Stimulated activated naive CD8-positive, alpha-beta T cell treated with anti-CD3 and anti-CD28 coated beads, Interleukin-15, amount 100 ng/mL, for 72 hours (primary cell): ENCODE data around the gene ELP1.
"Not testable (repeated sequence)": the region's sequence is repeated elsewhere in the genome, so short reads cannot be mapped to it uniquely, and the experiment has no call there.

Experiments used
- ATAC-seq: fragments of 150-1000 bp; cut with Tn5 transposase; 2 replicates; pipeline ENCODE4 v1.10.0; 2021; ENCODE audit warnings: mild to moderate bottlenecking, moderate library complexity
- DNase-seq, 2 donors: peaks; one replicate each; pipeline ENCODE4 v3.0.0; 2021 to 2022
- H3K27ac Mint-ChIP-seq, 2 donors: one replicate each; pipeline ENCODE4 v1.8.0; 2022; ENCODE audit warnings: mild to moderate bottlenecking in 2 of 2, mixed read lengths in 2 of 2, moderate library complexity in 2 of 2
- H3K27me3 Mint-ChIP-seq: one replicate; pipeline ENCODE4 v1.8.0; 2022; ENCODE audit warnings: mixed read lengths
- H3K4me1 Mint-ChIP-seq: one replicate; pipeline ENCODE4 v1.8.0; 2022; ENCODE audit warnings: mild to moderate bottlenecking, mixed read lengths
- H3K4me3 Mint-ChIP-seq, 2 donors: one replicate each; pipeline ENCODE4 v1.8.0; 2022; ENCODE audit warnings: mild to moderate bottlenecking in 2 of 2, mixed read lengths in 2 of 2, moderate library complexity in 1 of 2
- H3K9me3 Mint-ChIP-seq, 2 donors: one replicate each; pipeline ENCODE4 v1.8.0; 2022; ENCODE audit warnings: mixed read lengths in 2 of 2

The ELP1 gene

DNA sequence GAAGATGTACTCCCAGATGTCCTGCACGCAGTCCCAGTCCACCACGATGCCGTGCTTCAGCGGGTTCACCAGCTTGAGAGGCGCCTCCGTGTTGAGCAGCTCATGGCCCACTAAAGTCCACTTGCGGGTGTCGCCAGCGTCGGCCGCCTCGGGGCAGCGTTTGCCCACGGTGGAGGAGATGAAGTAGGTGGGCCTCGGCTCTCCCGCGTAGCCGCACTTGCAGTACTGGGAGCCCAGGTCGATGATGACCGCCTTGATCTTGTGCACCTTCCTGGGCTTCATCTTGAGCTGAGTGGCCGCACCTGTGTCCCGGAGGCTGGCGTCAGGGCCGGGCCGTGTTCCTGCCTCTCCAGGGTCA, 78.4 kb downstream of the ELP1 start:
- H3K27me3 Mint-ChIP-seq: no peaks in the 10 kb centered on the region
- no peak overlapping the region for H3K27ac Mint-ChIP-seq
- no peaks in the 10 kb centered on the region for H3K9me3 Mint-ChIP-seq
- peaks cover 10% of the 10 kb centered on the region for H3K4me1 Mint-ChIP-seq
- DNase-seq (no peak), ATAC-seq (no peak)
- no peak overlapping the region for H3K4me3 Mint-ChIP-seq

DNA sequence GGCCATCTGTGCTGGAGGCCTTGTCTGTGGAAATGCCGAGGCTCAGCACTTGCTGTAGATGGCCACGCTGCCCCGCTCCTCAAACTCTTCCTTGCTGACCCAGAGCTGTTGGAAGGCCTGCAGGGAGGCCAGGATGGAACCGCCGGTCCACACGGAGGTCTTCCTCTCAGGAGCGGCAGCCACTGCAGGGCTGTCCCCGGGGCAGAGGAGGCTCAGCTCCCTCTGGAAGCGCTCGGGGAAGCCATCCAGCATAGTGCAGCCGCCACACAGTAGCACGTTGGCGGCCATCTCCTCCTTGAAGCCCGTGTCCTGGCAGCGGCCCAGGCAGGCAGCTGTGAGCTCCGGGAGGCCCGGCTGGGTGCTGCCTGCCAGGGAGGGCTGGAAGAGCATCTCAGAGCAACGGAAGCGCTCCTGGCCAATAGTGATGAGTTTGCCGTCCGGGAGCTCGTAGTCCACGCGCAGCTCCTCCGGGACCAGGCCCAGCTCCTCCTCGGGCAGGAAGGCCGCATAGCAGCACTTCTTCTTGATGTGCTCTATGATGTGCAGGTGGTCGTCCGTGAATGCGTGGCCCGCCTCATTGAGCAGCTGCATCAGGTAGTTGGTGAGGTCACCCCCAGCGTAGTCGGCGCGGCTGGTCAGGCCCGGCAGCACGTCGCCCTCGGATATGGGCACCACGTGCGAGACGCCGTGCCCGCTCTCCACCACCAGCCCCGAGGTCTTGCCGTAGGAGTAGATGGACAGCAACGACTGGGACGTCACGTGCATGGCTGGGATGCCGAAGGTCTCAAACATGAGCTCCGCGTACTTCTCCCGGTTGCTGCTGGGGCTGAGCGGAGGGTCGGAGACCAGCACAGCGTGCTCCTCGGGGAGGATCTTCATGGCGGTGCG, 79.0 kb downstream of the ELP1 start:
- DNase-seq (no peak), ATAC-seq (no peak)
- H3K4me3 Mint-ChIP-seq: no peak overlapping the region
- no peak overlapping the region for H3K27ac Mint-ChIP-seq
- H3K27me3 Mint-ChIP-seq: no peaks in the 10 kb centered on the region
- H3K4me1 Mint-ChIP-seq: peaks cover 7% of the 10 kb centered on the region
- no peaks in the 10 kb centered on the region for H3K9me3 Mint-ChIP-seq

DNA sequence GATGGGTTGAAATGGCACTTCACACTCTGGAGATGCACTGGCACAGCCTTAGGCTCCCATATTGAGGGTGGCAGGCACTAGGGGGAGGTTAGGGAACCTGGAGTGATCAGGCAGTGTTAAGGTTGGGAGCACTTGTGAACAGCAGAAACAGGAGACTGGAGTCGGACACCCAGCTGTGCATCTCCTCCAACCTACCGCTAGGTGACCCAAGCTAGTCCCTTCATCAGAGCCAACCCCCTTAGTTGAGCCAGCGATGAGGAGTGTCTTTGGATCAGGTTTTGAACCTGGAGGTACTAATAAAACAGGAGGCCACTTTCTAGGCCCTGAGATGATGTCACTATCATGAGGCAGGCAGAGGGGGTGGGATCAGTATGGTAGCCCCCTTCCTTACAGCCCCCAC, 79.8 kb downstream of the ELP1 start:
- ATAC-seq (no peak), DNase-seq (no peak)
- Mint-ChIP-seq H3K27me3 (no peaks in the 10 kb centered on the region), H3K4me1 (no peaks in the 10 kb centered on the region), H3K27ac (no peak overlapping the region), H3K9me3 (no peaks in the 10 kb centered on the region), H3K4me3 (no peak overlapping the region)

DNA sequence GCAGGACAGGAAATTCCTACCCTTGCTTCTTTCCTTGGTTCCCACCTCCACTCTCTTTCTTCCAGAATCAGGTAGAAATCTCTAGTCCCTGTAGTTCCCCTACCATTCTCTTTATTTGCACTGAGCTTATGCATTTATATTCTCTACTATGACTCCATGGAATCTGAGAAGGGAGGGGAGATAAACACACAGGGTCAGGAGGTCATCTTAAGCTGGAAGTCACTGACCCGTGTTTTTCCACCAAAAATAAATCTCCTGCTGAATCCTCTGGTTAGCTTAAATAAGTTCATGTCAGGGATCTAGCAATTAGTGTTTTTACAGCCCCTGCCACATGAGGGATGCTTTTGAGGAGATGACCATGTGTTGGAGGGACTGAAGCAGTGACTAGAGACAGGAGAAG, 81.8 kb downstream of the ELP1 start:
- no peak for ATAC-seq
- no peak for DNase-seq
- Mint-ChIP-seq H3K4me1 (no peaks in the 10 kb centered on the region), H3K4me3 (no peak overlapping the region), H3K27me3 (no peaks in the 10 kb centered on the region), H3K9me3 (no peaks in the 10 kb centered on the region), H3K27ac (peak overlapping the region in 1 of 2 donors; percentile 60)

DNA sequence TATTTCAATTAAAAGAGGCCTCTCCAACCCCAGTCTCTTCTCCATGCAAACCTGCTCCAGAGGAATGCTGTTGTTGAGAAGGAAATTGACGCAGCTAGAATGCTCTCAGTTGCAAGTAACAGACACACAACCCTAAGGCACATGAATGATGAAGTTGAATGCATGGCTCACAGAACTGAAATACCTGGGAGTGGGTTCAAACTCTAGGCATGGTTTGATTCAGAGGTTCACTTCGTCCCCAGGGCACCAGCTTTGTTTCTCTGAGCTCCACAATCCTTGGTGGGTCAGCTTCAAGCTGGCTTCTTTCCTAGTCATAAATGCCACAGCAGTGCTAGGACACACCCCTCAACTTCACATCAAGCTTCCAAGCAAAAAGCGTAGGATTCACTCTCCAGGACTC, 82.8 kb downstream of the ELP1 start:
- Mint-ChIP-seq H3K27ac (no peak overlapping the region), H3K4me1 (no peaks in the 10 kb centered on the region), H3K27me3 (no peaks in the 10 kb centered on the region)

DNA sequence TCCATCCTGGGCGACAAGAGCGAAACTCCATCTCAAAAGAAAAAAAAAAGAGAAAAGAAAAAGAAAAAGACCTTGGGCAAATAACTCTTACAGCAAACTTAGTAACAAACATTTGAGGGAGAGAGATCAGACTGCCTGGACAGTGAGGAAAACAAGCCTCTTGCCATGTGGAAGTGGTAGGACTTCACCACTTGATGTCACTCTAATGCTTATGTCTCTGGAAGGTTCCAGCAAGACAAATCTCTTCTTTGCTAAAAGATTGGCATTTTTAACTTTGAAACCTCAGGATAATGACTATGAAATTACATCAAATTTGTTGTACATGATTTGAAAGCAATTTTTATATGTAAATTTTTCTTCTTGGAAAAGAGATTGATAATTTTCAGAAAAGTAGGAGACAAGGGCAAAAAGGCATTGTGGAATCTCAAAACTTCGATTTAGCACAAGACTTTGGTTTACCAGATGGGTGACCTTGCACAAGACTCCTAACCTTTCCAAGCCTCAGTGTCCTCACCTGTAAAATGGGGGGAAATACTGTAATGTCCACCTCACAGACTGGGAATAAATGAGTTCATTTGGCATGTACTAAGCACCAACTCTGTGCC, 83.5 kb downstream of the ELP1 start:
- H3K4me1 Mint-ChIP-seq: no peaks in the 10 kb centered on the region
- no peaks in the 10 kb centered on the region for H3K27me3 Mint-ChIP-seq
- DNase-seq: no peak
- no peak overlapping the region for H3K27ac Mint-ChIP-seq
- ATAC-seq: no peak
- no peaks in the 10 kb centered on the region for H3K9me3 Mint-ChIP-seq
- no peak overlapping the region for H3K4me3 Mint-ChIP-seq

More for the DNA sequence above, 82.8 kb downstream of the ELP1 start:
- ATAC-seq (no peak), DNase-seq (no peak)
- no peaks in the 10 kb centered on the region for H3K9me3 Mint-ChIP-seq
- no peak overlapping the region for H3K4me3 Mint-ChIP-seq

DNA sequence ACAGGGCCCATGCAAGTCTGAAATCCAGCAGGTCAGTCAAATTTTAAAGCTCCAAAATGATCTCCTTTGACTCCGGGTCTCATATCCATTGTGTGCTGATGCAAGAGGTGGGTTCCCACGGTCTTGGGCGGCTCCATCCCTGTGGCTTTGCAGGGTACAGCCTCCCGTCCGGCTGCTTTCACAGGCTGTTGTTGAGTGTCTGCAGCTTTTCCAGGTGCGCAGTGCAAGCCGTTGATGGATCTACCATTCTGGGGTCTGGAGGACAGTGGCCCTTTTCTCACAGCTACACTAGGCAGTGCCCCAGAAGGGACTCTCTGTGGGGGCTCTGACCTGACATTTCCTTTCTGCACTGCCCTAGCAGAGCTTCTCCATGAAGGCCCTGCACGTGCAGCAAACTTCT, 85.6 kb downstream of the ELP1 start:
- ATAC-seq, DNase-seq, H3K4me1 Mint-ChIP-seq, H3K9me3 Mint-ChIP-seq, H3K27ac Mint-ChIP-seq, H3K4me3 Mint-ChIP-seq, H3K27me3 Mint-ChIP-seq: not testable (repeated sequence)

DNA sequence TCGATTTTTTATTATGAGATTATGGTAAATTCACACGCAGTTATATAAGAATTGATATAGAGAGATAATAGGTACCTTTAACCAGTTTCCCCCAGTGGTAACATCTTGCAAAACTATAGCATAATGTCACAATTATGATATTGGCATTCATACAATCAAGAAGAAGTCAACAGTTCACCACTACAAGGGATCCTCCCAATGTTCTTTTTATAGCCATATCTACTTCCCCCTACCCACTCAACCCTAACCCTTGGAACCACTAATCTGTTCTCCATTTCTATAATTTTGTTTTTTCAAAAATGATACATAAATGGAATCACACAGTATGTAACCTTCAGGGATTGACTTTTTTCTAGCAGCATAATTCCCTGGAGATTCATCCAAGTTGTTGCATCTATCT, 88.0 kb downstream of the ELP1 start:
- H3K4me1 Mint-ChIP-seq: peaks cover 11% of the 10 kb centered on the region
- DNase-seq (no peak), ATAC-seq (no peak)
- no peak overlapping the region for H3K4me3 Mint-ChIP-seq
- no peaks in the 10 kb centered on the region for H3K9me3 Mint-ChIP-seq
- H3K27me3 Mint-ChIP-seq: no peaks in the 10 kb centered on the region
- no peak overlapping the region for H3K27ac Mint-ChIP-seq

DNA sequence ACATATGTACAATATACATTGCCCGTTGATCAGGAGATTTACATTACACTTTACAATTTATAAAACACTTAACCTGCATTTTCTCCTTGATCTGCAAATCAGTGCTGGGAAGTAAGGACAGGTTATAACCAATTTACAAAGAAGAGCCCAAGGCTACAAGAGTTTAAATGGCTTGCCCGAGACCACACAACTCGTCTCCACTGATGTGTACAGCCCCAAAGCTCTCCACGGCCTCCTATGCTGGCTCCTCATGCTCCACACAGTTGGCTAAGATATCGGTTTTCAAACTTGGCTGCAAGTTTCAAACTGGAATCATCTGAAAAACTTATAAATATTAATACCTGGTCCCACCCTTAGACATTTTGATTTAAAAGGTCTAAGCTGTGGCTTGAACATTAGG, 88.4 kb downstream of the ELP1 start:
- ATAC-seq (no peak), DNase-seq (no peak)

DNA sequence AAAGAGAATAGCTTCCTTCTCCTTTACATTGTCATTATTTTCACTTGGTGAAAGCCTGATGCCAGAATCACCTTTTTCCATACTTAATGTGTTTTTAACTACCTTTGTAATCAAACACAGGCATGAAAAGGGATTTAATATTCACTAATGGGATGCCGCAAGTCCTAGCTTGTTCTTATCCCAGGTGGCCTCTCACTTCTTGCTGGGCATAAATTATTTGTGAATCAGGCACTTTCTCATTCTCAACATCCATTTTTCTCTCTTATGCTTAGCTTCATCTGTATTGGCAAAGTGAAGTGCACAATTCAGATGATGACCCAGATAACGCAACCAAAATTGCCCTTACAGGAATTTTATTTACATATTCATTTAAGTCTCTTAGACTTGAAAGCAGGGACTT, 89.1 kb downstream of the ELP1 start:
- no peak overlapping the region for H3K27ac Mint-ChIP-seq
- ATAC-seq: no peak
- H3K4me3 Mint-ChIP-seq: no peak overlapping the region

More for the DNA sequence above, 88.4 kb downstream of the ELP1 start:
- Mint-ChIP-seq H3K9me3 (no peaks in the 10 kb centered on the region), H3K27ac (no peak overlapping the region), H3K4me3 (no peak overlapping the region), H3K4me1 (peaks cover 11% of the 10 kb centered on the region), H3K27me3 (no peaks in the 10 kb centered on the region)

DNA sequence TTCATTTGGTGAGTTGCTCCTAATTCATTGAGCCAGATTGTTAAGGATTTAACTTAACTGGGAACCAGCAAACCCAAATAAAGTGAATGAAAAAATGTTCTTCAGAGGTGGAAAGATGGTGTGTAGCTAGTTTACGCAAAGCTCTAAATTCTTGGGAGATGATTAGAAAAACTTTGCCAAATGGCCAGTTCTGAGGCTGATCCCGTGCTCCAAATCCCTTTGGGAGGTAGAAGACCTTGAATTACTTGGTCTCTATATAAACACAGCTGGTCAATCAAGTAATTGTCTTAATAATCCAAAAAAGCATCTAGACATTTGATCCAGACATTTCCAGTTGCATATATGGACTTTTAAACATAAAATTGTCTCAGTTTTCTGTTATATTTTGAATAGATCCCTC, 89.5 kb downstream of the ELP1 start:
- ATAC-seq: no peak
- Mint-ChIP-seq H3K9me3 (no peaks in the 10 kb centered on the region), H3K4me3 (no peak overlapping the region), H3K27me3 (no peaks in the 10 kb centered on the region), H3K27ac (no peak overlapping the region), H3K4me1 (peaks cover 11% of the 10 kb centered on the region)
- DNase-seq: no peak

More for the DNA sequence above, 89.1 kb downstream of the ELP1 start:
- peaks cover 11% of the 10 kb centered on the region for H3K4me1 Mint-ChIP-seq
- H3K27me3 Mint-ChIP-seq: no peaks in the 10 kb centered on the region
- no peaks in the 10 kb centered on the region for H3K9me3 Mint-ChIP-seq
- no peak for DNase-seq

DNA sequence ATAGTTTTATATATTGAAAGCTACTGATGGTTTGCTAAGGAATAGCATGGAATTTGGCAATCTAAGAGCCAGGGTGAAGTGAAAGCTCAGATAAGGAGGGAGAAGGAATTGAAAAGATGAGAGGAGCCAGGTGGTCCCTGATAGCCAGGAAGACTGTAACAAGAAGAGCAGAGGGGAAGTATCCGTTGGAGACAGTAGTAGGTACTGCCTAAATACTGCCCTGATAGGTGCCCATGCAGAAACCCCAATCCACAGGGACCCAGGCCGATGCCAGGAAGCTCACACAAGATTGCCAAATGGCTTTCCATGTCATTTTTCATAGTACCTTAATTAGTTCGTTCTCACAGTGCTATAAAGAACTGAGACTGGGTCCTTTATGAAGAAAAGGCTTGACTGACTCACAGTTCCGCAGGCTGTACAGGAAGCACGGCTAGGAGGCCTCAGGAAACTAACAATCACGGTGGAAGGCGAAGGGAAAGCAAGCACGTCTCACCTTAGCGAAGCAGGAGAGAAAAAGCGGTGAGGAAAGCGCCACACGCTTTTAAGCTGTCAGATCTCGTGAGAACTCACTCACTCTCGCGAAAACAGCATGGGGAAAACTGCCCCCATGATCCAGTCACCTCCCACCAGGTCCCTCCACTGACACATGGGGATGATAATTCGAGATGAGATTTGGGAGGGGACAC, 91.2 kb downstream of the ELP1 start:
- H3K27ac Mint-ChIP-seq: peak overlapping the region in 1 of 2 donors; percentile 60
- ATAC-seq: peak; percentile 33
- H3K27me3 Mint-ChIP-seq: no peaks in the 10 kb centered on the region
- no peak for DNase-seq
- H3K4me1 Mint-ChIP-seq: peaks cover 11% of the 10 kb centered on the region
- peak overlapping the region; percentile 64 to 73 for H3K4me3 Mint-ChIP-seq
- H3K9me3 Mint-ChIP-seq: no peaks in the 10 kb centered on the region

DNA sequence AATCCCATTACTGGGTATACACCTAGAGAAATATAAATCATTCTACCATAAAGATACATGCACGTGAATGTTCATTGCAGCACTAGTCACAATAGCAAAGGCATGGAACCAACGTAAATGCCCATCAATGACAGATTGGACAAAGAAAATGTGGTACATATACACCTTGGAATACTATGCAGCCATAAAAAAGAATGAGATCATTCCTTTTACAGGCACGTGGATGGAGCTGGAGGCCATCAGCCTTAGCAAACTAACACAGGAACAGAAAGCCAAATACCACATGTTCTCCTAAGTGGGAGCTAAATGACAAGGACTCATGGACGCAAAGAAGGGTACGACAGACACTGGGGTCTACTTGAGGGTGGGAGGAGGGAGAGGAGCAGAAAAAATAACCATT, 94.4 kb downstream of the ELP1 start:
- H3K4me1 Mint-ChIP-seq: peaks cover 11% of the 10 kb centered on the region
- ATAC-seq, H3K27ac Mint-ChIP-seq, DNase-seq, H3K27me3 Mint-ChIP-seq, H3K9me3 Mint-ChIP-seq, H3K4me3 Mint-ChIP-seq: not testable (repeated sequence)

DNA sequence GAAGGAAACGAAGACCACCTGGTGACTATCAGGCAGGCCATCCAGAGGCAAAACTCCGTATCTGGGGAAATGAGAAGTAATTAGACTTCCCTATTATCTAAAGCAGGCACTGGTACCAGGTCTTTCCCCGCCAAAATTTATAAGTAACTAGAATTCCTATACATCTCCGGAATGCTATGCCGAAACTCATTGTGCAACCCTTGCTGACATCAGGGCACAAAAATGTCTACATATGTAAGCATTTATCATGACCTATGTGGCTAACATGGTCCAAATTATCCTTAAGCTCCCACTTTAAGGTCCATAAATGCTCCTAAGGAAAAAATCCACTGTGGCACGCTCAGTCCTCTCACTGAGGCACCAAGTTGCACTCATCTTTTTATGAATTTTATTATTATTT, 95.9 kb downstream of the ELP1 start:
- Mint-ChIP-seq H3K27ac (no peak overlapping the region), H3K9me3 (no peaks in the 10 kb centered on the region), H3K4me3 (no peak overlapping the region), H3K27me3 (no peaks in the 10 kb centered on the region), H3K4me1 (peaks cover 9% of the 10 kb centered on the region)
- ATAC-seq: no peak
- no peak for DNase-seq

DNA sequence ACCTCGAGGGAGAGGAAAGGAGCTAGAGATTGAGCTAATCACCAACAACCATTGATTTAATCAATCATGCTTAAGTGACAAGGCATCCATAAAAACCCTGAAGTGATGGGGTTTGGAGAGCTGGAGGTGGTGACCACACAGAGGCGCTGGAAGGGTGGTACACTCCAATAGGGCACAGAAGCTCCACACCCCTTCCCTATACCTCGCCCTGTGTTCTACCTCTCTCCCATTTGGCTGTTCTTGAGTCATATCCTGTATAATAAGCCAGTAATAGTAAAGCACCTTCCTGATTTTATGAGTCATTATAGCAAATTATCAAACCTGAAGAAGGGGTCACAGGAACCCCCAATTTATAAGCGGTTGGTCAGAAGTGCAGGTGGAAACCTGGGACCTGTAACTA, 96.4 kb downstream of the ELP1 start:
- H3K4me3 Mint-ChIP-seq: no peak overlapping the region
- H3K4me1 Mint-ChIP-seq: peaks cover 4% of the 10 kb centered on the region
- no peaks in the 10 kb centered on the region for H3K9me3 Mint-ChIP-seq
- H3K27ac Mint-ChIP-seq: no peak overlapping the region
- no peaks in the 10 kb centered on the region for H3K27me3 Mint-ChIP-seq
- DNase-seq (no peak), ATAC-seq (no peak)

DNA sequence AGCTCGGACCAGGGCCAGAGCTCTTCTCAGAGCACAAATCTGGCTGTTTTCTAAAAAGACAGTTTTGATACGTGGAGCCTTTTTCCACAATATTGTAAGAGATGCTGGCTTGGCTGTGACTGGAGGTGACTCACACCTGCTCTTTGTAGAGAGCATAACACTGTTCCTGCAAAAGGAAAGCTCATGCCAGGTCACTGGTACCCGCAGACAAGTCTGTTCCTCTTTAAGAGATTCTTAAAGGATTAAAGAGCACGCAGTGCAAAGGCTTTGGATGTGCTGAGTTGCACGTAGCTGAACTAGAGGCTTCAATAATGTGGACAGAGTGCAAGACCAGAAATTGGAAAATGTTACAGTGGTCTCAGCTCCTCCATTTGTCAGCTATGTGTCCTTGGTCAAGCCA, 97.1 kb downstream of the ELP1 start:
- DNase-seq: no peak
- no peak for ATAC-seq
- no peaks in the 10 kb centered on the region for H3K27me3 Mint-ChIP-seq
- H3K9me3 Mint-ChIP-seq: no peaks in the 10 kb centered on the region
- H3K4me1 Mint-ChIP-seq: no peaks in the 10 kb centered on the region
- no peak overlapping the region for H3K27ac Mint-ChIP-seq
- no peak overlapping the region for H3K4me3 Mint-ChIP-seq
